NCI-H2107 (cell line): ENCODE results near the gene TMEM120A.

ENCODE experiments used
- DNase-seq: peaks from one replicate; lab custom pipeline; 2025; lab: John Stamatoyannopoulos, UW

The TMEM120A gene

GRCh38 chr7:75995052-75995471 lies 667 bp upstream of the TMEM120A start:
- DNase-seq, result no peak

DNA sequence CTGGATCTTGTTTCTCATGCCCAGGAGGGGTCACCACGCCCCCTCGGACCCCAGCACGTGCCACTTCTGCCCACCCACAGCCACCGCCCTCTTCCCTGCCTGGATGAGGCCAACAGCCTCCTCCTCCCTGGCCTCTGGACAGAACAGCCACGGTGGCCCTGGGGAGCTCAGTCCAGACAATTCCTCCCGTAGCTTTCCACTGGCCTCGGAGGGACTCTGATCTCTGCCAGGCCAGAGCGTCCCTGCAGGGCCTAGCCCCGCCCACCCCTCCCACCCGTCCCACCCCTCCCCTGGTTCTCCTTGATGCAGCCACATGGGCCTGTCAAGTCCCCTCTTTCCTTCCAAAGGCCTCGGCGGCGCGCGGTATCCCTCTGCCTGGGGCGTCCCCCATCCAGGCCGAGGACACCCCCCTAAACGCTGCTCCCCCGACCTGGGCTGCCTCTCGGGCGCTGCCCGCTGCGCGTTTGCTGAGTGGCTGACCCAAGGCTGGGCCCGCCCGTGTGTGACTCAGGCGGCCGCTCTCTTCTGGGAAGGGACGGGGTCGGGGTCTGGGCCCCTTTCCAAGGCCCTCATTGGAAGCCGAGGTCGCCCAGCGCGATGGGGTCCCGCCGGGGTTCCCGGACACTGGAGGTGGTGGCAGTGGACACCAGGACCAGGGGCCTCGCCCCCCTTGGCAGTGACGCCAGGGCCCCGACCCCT lies 557 bp downstream of the TMEM120A start:
- no peak for DNase-seq

- no peak for DNase-seq
Measured at GRCh38 chr7:75992083-75992755, 2.2 kb downstream of the TMEM120A start.

GRCh38 chr7:75991531-75992082 lies 2.8 kb downstream of the TMEM120A start:
- DNase-seq, result no peak

GRCh38 chr7:75989500-75990388 lies 4.7 kb downstream of the TMEM120A start:
- no peak for DNase-seq

GRCh38 chr7:75988568-75989499 lies 5.6 kb downstream of the TMEM120A start:
- no peak for DNase-seq

DNA sequence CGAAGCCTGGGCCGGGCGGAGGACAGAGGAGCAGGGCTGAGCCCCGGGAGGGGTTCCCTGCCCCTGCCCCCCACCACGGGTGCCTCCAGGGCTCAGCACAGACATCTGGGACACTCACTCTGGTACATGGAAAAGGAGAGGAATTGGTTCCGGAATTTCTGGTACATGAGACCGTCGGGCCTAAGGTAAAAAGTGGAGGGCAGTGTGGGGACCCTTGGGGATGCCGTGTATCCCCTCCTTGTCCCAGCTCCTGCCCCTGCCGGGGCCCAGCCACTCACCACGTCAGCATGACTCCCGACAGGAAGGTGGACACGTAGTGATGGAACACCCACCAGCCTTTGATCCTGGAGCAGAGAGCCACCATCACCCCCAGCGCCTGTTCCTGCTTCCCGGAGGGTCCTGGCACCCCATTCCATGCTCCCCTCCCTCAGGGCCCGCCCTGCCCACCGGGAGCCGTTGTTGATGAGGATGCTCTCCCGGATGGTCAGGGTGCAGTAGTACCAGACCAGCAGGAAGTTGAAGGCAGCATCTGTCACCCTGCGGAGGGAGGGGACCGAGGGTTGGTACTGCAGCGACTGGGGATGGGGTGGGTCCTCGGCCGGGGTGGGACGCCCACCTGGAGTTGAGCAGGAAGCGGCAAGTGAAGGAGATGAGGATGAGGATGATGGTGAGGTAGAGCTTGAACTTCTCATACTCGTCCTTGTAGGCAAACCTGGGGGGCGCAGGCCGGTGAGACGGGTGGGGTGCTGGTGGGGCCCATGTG lies 6.4 kb downstream of the TMEM120A start:
- no peak for DNase-seq

DNA sequence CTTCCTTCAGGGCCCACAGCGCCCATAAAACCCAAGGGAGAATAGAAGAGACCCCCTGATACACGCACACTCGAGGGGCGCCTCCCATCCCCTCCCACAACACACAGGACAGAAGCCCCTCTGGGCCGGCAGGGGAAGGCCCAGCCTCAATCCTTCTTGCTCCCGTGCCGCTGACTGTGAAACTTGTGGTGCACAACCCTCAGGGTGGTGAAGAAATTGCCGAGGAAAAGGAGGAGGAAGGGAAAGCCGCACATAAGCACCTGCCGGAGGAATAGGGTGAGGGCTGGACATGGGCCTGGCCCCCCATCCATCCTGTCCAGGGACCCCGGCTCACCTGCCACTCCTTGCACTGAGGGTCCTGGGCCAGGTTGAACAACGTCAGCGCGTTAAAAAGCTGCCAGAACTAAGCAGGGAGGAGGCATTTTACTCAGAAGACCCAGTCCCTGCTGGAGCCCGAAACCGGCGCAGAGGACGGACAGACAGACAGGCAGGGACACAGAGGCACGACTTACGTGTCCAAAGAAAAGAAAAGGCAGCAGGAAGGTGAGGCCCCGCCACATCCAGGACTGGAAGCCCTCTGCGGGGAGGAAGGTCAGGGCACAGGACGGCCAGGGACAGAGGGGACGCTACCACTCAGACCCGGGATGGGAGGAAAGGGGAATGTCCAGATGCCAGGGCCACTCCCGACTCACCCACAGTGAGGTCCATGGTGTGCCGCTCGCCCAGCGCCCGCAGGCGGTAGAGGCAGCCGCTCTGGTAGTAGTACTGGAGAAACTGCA lies 7.2 kb downstream of the TMEM120A start:
- no peak for DNase-seq

DNA sequence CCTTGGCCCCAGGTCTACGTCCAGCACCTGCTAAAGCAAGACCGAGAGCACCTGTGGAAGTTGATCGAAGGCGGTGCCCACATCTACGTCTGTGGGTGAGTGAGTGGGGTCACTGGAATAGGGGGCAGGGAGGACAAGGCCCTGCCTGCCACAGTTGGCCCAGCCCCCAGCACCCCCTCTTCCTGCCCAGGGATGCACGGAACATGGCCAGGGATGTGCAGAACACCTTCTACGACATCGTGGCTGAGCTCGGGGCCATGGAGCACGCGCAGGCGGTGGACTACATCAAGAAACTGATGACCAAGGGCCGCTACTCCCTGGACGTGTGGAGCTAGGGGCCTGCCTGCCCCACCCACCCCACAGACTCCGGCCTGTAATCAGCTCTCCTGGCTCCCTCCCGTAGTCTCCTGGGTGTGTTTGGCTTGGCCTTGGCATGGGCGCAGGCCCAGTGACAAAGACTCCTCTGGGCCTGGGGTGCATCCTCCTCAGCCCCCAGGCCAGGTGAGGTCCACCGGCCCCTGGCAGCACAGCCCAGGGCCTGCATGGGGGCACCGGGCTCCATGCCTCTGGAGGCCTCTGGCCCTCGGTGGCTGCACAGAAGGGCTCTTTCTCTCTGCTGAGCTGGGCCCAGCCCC lies 8.1 kb downstream of the TMEM120A start:
- DNase-seq, result no peak

DNA sequence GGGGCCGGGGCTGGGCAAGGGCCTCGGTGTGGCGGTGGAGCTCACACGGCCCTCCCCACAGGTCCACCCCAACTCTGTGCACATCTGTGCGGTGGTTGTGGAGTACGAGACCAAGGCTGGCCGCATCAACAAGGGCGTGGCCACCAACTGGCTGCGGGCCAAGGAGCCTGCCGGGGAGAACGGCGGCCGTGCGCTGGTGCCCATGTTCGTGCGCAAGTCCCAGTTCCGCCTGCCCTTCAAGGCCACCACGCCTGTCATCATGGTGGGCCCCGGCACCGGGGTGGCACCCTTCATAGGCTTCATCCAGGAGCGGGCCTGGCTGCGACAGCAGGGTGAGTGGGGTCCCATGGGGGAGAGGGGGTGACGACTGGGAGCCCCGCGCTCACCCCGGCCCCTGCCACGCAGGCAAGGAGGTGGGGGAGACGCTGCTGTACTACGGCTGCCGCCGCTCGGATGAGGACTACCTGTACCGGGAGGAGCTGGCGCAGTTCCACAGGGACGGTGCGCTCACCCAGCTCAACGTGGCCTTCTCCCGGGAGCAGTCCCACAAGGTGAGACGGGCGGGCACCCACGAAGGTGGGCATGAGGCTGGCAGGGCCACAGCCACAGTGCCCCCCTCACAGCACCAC lies 8.8 kb downstream of the TMEM120A start:
- no peak for DNase-seq

- no peak for DNase-seq
Measured at GRCh38 chr7:75985009-75985517, 9.3 kb downstream of the TMEM120A start.

DNA sequence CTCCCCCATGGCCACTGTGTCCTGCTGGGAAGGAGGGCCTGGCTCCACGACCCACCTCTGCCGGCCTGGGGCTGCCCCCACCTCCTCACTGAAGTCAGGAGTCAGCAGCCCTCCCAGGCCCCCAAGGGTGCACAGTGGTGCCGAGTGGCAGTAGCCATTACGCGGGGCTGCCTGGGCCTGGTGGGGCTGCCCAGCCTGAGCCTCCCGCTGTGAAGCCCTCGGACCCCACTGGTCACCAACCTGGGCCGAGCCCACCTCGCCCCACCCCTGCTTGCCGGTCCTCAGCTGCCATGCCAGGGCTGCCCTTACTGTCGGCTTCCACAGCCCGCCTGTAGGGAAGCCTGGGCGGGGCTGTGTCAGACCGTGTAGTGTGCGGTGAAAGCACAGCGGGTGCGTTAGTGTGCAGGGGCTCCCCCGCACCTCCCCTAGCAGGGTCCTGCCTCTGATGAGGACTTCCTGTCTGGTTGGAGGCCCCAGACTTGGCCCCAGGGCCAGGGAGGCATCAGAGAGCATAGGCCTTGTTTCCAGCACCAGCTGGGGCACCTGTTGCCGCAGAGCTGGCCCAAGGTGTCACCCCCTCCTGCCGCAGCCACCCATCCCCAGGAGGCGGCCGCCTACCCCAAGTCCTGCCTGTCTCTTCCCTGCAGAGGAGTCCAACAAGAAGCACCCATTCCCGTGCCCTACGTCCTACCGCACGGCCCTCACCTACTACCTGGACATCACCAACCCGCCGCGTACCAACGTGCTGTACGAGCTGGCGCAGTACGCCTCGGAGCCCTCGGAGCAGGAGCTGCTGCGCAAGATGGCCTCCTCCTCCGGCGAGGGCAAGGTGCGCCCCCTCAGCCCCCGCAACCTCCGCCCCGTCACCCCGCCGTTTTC lies 10.0 kb downstream of the TMEM120A start:
- DNase-seq, result no peak

GRCh38 chr7:75983471-75984129 lies 10.8 kb downstream of the TMEM120A start:
- DNase-seq, result no peak

GRCh38 chr7:75982306-75983064 lies 11.9 kb downstream of the TMEM120A start:
- DNase-seq, result no peak

DNA sequence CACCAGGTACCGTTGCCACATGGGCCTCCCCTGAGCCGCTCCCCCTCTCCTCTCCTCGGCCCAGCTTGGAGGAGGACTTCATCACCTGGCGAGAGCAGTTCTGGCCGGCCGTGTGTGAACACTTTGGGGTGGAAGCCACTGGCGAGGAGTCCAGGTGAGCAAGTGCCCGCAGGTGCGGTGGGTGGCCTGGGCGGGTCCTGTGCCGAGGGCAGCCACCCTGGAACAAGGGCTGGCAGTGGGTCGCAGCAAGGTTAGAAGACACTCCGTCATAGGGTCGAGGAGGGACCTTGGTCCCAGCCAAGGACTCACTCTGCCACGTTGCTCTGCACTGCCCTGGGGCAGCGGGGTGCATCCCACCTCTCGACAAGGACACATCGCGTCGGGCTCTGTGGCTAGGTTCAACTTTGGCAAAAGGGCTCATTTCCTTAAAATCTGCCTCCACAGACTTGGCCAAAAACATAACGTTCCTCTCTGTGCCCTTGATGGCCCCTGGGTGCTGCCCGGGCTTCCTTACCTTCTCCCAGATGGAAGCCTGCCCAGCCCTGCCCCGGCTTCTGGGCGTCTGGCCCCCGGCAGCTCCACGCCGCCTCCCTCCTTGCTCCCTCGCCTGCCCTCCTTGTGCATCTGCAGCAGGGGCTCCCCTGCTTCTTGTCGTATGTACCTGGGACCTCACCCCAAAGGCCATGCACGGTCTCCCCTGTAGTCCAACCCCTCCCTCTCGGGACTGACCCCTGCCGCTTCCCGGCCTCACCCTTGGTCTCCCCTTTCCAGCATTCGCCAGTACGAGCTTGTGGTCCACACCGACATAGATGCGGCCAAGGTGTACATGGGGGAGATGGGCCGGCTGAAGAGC lies 12.7 kb downstream of the TMEM120A start:
- DNase-seq, result no peak

DNA sequence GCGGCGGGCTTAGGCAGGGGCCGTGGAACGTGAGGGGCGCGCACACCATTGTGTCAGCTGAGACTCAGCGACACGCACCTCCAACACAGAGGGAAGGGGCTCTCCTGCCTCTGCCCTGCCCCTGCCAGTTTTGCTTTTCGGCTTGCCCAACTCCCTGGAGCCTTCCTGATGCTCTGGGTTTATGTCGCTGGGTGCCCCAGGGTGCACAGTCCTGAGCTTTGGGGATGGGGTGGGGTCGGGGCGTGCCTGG lies 13.3 kb downstream of the TMEM120A start:
- DNase-seq, result no peak
